Gastroesophageal sphincter (tissue), 4 donors: ENCODE measurements around the gene ATP6V1C2. TPM values are rescaled to one million over a fixed set of nuclear protein-coding genes. Genes with fewer than 3 reads are reported as not detected.

Experiments used
- ATAC-seq: fragments of 150-250 bp; one replicate; pipeline ENCODE4 v1.9.1; 2016; ENCODE audit warnings: mild to moderate bottlenecking, moderate library complexity
- H3K27ac ChIP-seq, 4 donors: fragments of 200-600 bp; sonication (generic) in 3 of 4; 1 replicate in 3 of 4; 2 replicates in 1 of 4; pipeline ENCODE4 v1.5.1; 2016 to 2019
- H3K27me3 ChIP-seq: fragments of 200-600 bp; sonication (generic); one replicate; pipeline ENCODE4 v1.5.1; 2019
- H3K36me3 ChIP-seq, 2 donors: fragments of 200-600 bp; sonication (generic); one replicate each; pipeline ENCODE4 v1.5.1; 2019; ENCODE audit warnings: control low read depth in 1 of 2
- H3K4me1 ChIP-seq, 3 donors: fragments of 200-600 bp; sonication (generic); 1 replicate in 2 of 3; 2 replicates in 1 of 3; pipeline ENCODE4 v1.5.1; 2016 to 2019; ENCODE audit warnings: control low read depth in 2 of 3
- H3K4me3 ChIP-seq, 2 donors: fragments of 200-600 bp; sonication (generic); one replicate each; pipeline ENCODE4 v1.5.1; 2019; ENCODE audit warnings: mild to moderate bottlenecking in 1 of 2, moderate library complexity in 1 of 2
- H3K9me3 ChIP-seq, 3 donors: fragments of 200-600 bp; sonication (generic); one replicate each; pipeline ENCODE4 v1.5.1; 2017 to 2019; ENCODE audit warnings: control low read depth in 2 of 3
- CTCF ChIP-seq, 4 experiments: fragments of 200-600 bp in 2 of 4; fragments of 450-650 bp in 2 of 4; sonication (generic) in 1 of 4; IDR thresholded peaks; one replicate each; pipeline ENCODE4 v1.5.1; 2017 to 2019; ENCODE audit warnings: antibody characterized with exemption in 4 of 4, mild to moderate bottlenecking in 2 of 4, moderate library complexity in 2 of 4
- EP300 ChIP-seq: sonication (generic); formaldehyde crosslinking; IDR thresholded peaks from one replicate; pipeline ENCODE4 v1.6.1; 2017; ENCODE audit warnings: antibody characterized with exemption, mild to moderate bottlenecking
- POLR2A ChIP-seq, 2 donors: fragments of 450-650 bp; IDR thresholded peaks; one replicate each; pipeline ENCODE4 v1.6.1; 2017; ENCODE audit warnings: antibody characterized with exemption in 2 of 2, mild to moderate bottlenecking in 2 of 2, moderate library complexity in 1 of 2
- POLR2AphosphoS5 ChIP-seq: sonication (generic); formaldehyde crosslinking; IDR thresholded peaks from one replicate; pipeline ENCODE4 v1.6.1; 2017; ENCODE audit warnings: antibody characterized with exemption
- WGBS, 2 donors: methylation state at CpG; one replicate each; pipeline ENCODE4 v1.1.5; 2018; ENCODE audit warnings: low coverage in 1 of 2; 5-methylcytosine and 5-hydroxymethylcytosine counted together
- total RNA-seq, 4 donors: library from RNA; depleted of rRNA; stranded (reverse); fragments of >200 nt; gene quantifications; one replicate each; pipeline ENCODE4 v1.1.0, GENCODE V29; 2016

The ATP6V1C2 gene
- total RNA-seq, 4 donors from 2014 or later, result 0.42 to 0.45 TPM; not detected in 2

GRCh38 chr2:10709290-10709939, 12.0 kb upstream of the ATP6V1C2 start:
- no peaks in the 10 kb centered on the region for H3K4me1 ChIP-seq
- no peak overlapping the region for H3K4me3 ChIP-seq
- 17 to 36% methylated on average over 1 to 3 of the region's 7 CpGs for WGBS, 2 donors
- H3K27ac ChIP-seq, result no peak overlapping the region
- no peaks in the 10 kb centered on the region for H3K36me3 ChIP-seq
- H3K9me3 ChIP-seq, result no peaks in the 10 kb centered on the region
- ATAC-seq, result no peak
- H3K27me3 ChIP-seq, result peaks cover 66% of the 10 kb centered on the region
- TF ChIP-seq POLR2A (IDR thresholded peaks at IDR 0.05), result no peak
- TF ChIP-seq CTCF (IDR thresholded peaks at IDR 0.05), result no peak
- TF ChIP-seq POLR2AphosphoS5, result no peak
- TF ChIP-seq EP300, result no peak

GRCh38 chr2:10712185-10712809, 9.1 kb upstream of the ATP6V1C2 start:
- no peak for ATAC-seq
- H3K27me3 ChIP-seq, result peaks cover 61% of the 10 kb centered on the region
- no peak overlapping the region for H3K27ac ChIP-seq
- no peaks in the 10 kb centered on the region for H3K9me3 ChIP-seq
- no peak overlapping the region for H3K4me3 ChIP-seq
- TF ChIP-seq POLR2AphosphoS5 (no peak), POLR2A (IDR thresholded peaks at IDR 0.05) (no peak), CTCF (IDR thresholded peaks at IDR 0.05) (no peak), EP300 (no peak)
- no peaks in the 10 kb centered on the region for H3K36me3 ChIP-seq
- WGBS, 2 donors, result 27 to 37% methylated on average over 3 to 10 of the region's 10 CpGs
- H3K4me1 ChIP-seq, result no peaks in the 10 kb centered on the region

- Histone ChIP-seq H3K27me3 (peaks cover 48% of the 10 kb centered on the region), H3K36me3 (no peaks in the 10 kb centered on the region), H3K9me3 (no peaks in the 10 kb centered on the region), H3K4me3 (no peak overlapping the region), H3K4me1 (peaks cover 0 to 16% (median 3%) of the 10 kb centered on the region in 3 donors), H3K27ac (no peak overlapping the region)
- TF ChIP-seq POLR2AphosphoS5 (no peak), POLR2A (IDR thresholded peaks at IDR 0.05) (no peak), CTCF (IDR thresholded peaks at IDR 0.05) (no peak), EP300 (no peak)
- no peak for ATAC-seq
- 62 to 77% methylated on average over 2 of the region's 2 CpGs for WGBS, 2 donors
Observed at GRCh38 chr2:10716581-10716980, 4.8 kb upstream of the ATP6V1C2 start.

- Histone ChIP-seq H3K36me3 (no peaks in the 10 kb centered on the region), H3K27ac (no peak overlapping the region), H3K9me3 (no peaks in the 10 kb centered on the region), H3K4me3 (no peak overlapping the region), H3K4me1 (peaks cover 0 to 26% (median 12%) of the 10 kb centered on the region in 3 donors), H3K27me3 (peaks cover 48% of the 10 kb centered on the region)
- TF ChIP-seq EP300 (no peak), POLR2AphosphoS5 (peak; percentile 62)
- ATAC-seq, result no peak
- 33 to 60% methylated on average over 1 of the region's 4 CpGs for WGBS, 2 donors
Observed at GRCh38 chr2:10717628-10718027, 3.8 kb upstream of the ATP6V1C2 start.

- Histone ChIP-seq H3K9me3 (no peaks in the 10 kb centered on the region), H3K27me3 (peaks cover 60% of the 10 kb centered on the region), H3K4me1 (peaks cover 0 to 26% (median 12%) of the 10 kb centered on the region in 3 donors), H3K36me3 (no peaks in the 10 kb centered on the region), H3K4me3 (no peak overlapping the region), H3K27ac (no peak overlapping the region)
- WGBS, 2 donors, result 60 to 74% methylated on average over 1 to 5 of the region's 7 CpGs
- no peak for ATAC-seq
- TF ChIP-seq POLR2A (IDR thresholded peaks at IDR 0.05) (no peak), EP300 (no peak), CTCF (IDR thresholded peaks at IDR 0.05) (no peak)
Observed at GRCh38 chr2:10720306-10720705, 1.1 kb upstream of the ATP6V1C2 start.
